HCT116 (cell line): ENCODE data around the gene TIE1.

Source experiments
- EZH2 ChIP-seq: fragments of 200-600 bp; sonication (generic); IDR thresholded peaks from 2 replicates; pipeline ENCODE4 v1.6.1; 2017; ENCODE audit warnings: antibody characterized with exemption, mixed run types
- JUND ChIP-seq: IDR thresholded peaks from 2 replicates; pipeline ENCODE4 v1.6.1; 2012
- POLR2A ChIP-seq: IDR thresholded peaks from 2 replicates; pipeline ENCODE4 v1.7.0; 2011; ENCODE audit warnings: borderline replicate concordance; ENCODE audit not compliant: insufficient read depth, insufficient read length; ENCODE audit errors: extremely low read depth
- POLR2AphosphoS5 ChIP-seq: IDR thresholded peaks from 2 replicates; pipeline ENCODE4 v1.6.1; 2011; ENCODE audit warnings: mild to moderate bottlenecking, low read depth, low read length, moderate library complexity
- SIN3A ChIP-seq: IDR thresholded peaks from 2 replicates; pipeline ENCODE4 v1.6.1; 2012; ENCODE audit warnings: low read depth
- SP1 ChIP-seq: IDR thresholded peaks from 2 replicates; pipeline ENCODE4 v1.6.1; 2012; ENCODE audit warnings: low read depth
- YY1 ChIP-seq: IDR thresholded peaks from 2 replicates; pipeline ENCODE4 v1.6.1; 2011; ENCODE audit warnings: low read length, low read depth, moderate library complexity, mild to moderate bottlenecking; ENCODE audit not compliant: insufficient replicate concordance; ENCODE audit errors: extremely low read depth
- ZNF274 ChIP-seq: fragments of 200-500 bp; sonication (Bioruptor generic); IDR thresholded peaks from 2 replicates; pipeline ENCODE4 v1.6.1; 2014; ENCODE audit warnings: mild to moderate bottlenecking, low read depth, low read length, inconsistent platforms
- TF ChIP-seq, protein P1 (sequence below), 3 experiments: fragments of 200-600 bp in 1 of 3; sonication (generic) in 1 of 3; IDR thresholded peaks in 2 of 3; conservative IDR thresholded peaks in 1 of 3; 2 replicates each; pipeline ENCODE4 v1.5.1; 2012 to 2017; ENCODE audit warnings: low read depth in 2 of 3, low read length in 2 of 3, antibody characterized with exemption in 1 of 3, borderline replicate concordance in 1 of 3, control low read depth in 1 of 3, mild to moderate bottlenecking in 1 of 3, mixed read lengths in 1 of 3, mixed run types in 1 of 3, moderate library complexity in 1 of 3; ENCODE audit not compliant: insufficient read depth in 1 of 3
- TF ChIP-seq, protein P2 (sequence below): IDR thresholded peaks from 2 replicates; pipeline ENCODE4 v1.6.1; 2012

DNA sequence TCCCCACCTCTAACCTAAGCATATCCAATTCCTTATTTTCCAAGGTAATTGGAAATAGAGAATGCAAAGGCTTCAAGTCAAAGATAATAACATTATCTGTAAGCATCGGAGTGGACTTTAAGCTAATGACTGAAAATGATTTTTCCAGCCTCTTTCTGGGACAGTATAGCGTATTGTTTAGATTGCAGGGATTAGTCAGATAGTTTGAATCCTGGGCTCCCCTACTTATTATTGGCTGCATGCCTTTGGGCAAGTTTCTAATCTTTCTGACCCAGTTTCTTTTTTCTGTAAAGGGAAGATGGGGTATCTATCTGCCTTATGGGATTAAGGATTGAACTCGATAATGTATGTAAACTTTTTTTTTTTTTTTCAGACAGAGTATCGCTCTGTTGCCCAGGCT lies 56.5 kb downstream of the TIE1 start:
- TF ChIP-seq POLR2AphosphoS5 = no peak
- TF ChIP-seq, protein P1, sequence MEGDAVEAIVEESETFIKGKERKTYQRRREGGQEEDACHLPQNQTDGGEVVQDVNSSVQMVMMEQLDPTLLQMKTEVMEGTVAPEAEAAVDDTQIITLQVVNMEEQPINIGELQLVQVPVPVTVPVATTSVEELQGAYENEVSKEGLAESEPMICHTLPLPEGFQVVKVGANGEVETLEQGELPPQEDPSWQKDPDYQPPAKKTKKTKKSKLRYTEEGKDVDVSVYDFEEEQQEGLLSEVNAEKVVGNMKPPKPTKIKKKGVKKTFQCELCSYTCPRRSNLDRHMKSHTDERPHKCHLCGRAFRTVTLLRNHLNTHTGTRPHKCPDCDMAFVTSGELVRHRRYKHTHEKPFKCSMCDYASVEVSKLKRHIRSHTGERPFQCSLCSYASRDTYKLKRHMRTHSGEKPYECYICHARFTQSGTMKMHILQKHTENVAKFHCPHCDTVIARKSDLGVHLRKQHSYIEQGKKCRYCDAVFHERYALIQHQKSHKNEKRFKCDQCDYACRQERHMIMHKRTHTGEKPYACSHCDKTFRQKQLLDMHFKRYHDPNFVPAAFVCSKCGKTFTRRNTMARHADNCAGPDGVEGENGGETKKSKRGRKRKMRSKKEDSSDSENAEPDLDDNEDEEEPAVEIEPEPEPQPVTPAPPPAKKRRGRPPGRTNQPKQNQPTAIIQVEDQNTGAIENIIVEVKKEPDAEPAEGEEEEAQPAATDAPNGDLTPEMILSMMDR (IDR thresholded peaks at IDR 0.05 in 2 of 3, conservative IDR thresholded peaks at IDR 0.05 in 1 of 3; ENCODE audit: borderline replicate concordance in 1 of 3, insufficient read depth in 1 of 3, low read depth in 2 of 3, low read length in 2 of 3) = no peak
- no peak for TF ChIP-seq YY1
- TF ChIP-seq SIN3A = no peak
- TF ChIP-seq JUND = no peak
- TF ChIP-seq, protein P2, sequence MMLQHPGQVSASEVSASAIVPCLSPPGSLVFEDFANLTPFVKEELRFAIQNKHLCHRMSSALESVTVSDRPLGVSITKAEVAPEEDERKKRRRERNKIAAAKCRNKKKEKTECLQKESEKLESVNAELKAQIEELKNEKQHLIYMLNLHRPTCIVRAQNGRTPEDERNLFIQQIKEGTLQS = no peak
- TF ChIP-seq ZNF274 = no peak
- TF ChIP-seq POLR2A = no peak
- TF ChIP-seq EZH2 = no peak
- TF ChIP-seq SP1 = no peak
